ENCODE data around the gene COL27A1.

COL27A1 gene

DNA sequence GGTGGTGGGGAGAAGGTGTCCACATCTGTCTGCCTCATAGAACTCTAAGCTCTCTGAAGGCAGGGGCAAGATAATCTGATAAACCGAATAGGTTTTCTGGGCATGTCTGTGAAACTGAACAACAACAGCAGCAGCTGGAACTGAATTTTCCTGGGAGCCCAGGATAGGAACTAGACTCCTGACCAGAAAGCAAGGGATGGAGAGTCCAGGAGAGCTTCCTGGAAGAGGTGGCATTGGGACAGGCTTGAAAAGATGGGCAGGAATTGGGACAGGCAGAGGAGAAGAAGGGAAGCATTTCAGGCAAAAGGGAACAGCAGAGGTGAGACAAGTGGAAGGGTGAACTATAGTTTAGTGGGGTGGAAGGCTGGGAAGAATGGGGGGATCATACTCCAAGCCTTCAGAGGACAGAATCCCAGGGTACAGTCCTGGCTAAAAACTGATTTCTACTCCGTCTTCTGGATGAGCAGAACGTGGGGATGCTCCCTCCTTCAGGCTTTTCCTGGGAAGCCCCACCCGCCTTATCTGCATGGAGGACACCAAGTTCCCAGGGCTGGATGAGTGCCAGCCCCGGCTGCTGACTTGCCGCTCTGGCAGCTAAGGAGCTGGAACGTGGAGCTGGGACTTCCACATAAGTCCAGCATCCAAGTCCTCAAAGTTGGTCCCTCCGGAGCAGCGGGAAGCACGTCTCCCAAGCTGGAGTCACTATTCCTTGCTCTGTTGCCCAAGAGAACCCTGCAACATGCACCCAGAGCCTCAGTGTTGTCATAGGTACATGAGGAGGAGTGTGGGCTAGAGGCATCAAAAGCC lies 42.4 kb upstream of the COL27A1 start:
- TF ChIP-seq, protein P1, sequence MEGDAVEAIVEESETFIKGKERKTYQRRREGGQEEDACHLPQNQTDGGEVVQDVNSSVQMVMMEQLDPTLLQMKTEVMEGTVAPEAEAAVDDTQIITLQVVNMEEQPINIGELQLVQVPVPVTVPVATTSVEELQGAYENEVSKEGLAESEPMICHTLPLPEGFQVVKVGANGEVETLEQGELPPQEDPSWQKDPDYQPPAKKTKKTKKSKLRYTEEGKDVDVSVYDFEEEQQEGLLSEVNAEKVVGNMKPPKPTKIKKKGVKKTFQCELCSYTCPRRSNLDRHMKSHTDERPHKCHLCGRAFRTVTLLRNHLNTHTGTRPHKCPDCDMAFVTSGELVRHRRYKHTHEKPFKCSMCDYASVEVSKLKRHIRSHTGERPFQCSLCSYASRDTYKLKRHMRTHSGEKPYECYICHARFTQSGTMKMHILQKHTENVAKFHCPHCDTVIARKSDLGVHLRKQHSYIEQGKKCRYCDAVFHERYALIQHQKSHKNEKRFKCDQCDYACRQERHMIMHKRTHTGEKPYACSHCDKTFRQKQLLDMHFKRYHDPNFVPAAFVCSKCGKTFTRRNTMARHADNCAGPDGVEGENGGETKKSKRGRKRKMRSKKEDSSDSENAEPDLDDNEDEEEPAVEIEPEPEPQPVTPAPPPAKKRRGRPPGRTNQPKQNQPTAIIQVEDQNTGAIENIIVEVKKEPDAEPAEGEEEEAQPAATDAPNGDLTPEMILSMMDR (IDR thresholded peaks at IDR 0.05; ENCODE audit: insufficient read depth, low read depth, low read length, missing control alignments) = no peak
- DNase-seq (ENCODE audit: low read depth) = peak; percentile 67
- no peak overlapping the region for H3K4me3 ChIP-seq (ENCODE audit: low read length)

DNA sequence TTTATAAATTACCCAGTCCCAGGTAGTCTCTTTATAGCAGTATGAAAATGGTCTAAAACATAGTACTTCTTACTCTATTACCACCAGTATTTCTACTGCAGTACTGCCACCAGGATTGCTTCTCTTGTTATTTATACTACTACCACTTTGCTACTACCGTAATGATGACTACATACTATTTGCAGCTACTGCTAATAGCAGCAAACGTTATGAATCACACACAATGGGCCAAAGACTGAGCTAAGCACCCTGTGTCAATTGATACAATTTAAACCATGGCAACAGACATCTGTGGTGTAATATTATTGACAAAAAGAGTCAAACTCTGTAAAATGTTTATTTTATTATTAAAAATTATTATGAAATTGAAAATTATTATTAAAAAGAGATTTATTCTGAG lies 41.0 kb upstream of the COL27A1 start:
- TF ChIP-seq, protein P1 (IDR thresholded peaks at IDR 0.05; ENCODE audit: insufficient read depth, low read depth, low read length, missing control alignments) = no peak
- H3K4me3 ChIP-seq (ENCODE audit: low read length) = no peak overlapping the region
- peak; percentile 28 for DNase-seq (ENCODE audit: low read depth)

- DNase-seq (ENCODE audit: low read depth) = no peak
- TF ChIP-seq, protein P1 (IDR thresholded peaks at IDR 0.05; ENCODE audit: insufficient read depth, low read depth, low read length, missing control alignments) = no peak
Observed at GRCh38 chr9:114115654-114116125, 39.6 kb upstream of the COL27A1 start.

DNA sequence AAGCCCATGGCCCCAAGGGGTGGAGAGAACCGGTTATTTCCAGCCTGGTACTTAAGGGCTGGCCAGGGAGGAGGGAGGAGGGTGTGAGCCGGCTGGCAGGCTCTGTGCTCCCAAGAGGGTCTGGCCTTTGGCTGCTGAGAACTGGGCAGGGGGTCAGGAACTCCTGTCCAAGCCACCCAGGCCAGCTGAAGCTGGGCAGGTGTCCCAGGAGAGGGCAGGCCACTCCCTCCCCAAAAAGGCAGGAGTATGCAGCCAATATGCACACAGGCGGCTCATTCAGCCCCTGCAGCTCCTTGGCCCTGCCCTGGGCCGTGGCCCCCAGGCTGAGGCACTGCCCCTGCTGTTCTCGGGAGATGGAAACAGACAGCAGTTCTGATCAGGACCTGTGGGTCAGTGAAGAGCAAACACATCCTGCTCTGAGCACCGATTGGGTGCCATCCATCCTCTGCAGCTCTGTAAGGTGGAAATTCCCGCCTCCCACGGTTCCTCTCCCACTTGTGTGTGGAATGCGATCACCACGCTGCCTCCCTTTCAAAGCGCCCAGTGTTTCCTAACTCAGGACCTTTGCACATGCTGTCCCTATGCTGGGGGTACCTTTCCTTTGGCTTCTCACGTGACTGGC lies 39.1 kb upstream of the COL27A1 start:
- DNase-seq (ENCODE audit: low read depth) = no peak
- no peak overlapping the region for H3K4me3 ChIP-seq (ENCODE audit: low read length)
- TF ChIP-seq, protein P1 (IDR thresholded peaks at IDR 0.05; ENCODE audit: insufficient read depth, low read depth, low read length, missing control alignments) = no peak

More at GRCh38 chr9:114115654-114116125, 39.6 kb upstream of the COL27A1 start:
- no peak overlapping the region for H3K4me3 ChIP-seq (ENCODE audit: low read length)

DNA sequence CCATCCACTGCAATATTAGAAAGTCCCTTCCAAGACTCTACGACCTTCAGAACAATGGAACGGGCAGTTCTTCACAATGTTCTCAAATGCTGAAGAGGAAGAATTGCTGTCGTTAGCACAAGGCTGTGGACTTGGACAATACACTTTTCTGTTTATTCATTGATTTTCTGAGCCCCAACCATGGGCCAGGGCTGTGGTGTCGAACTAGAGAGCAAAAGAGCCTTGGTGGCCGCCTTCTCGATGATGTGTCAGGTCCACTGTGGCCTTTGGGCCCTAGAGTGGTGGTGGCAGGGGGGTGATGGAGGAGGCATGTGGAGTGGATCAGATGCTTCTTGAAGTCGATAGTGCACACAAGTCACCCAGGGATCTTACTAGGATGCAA lies 37.7 kb upstream of the COL27A1 start:
- H3K4me3 ChIP-seq (ENCODE audit: low read length) = no peak overlapping the region
- TF ChIP-seq, protein P1 (IDR thresholded peaks at IDR 0.05; ENCODE audit: insufficient read depth, low read depth, low read length, missing control alignments) = no peak
- DNase-seq (ENCODE audit: low read depth) = no peak

- TF ChIP-seq, protein P1 (IDR thresholded peaks at IDR 0.05; ENCODE audit: insufficient read depth, low read depth, low read length, missing control alignments) = no peak
- no peak for DNase-seq (ENCODE audit: low read depth)
- no peak overlapping the region for H3K4me3 ChIP-seq (ENCODE audit: low read length)
Observed at GRCh38 chr9:114117996-114118830, 37.1 kb upstream of the COL27A1 start.

All from epithelial cell of esophagus (primary cell).